H1 (cell line): Measurements from ENCODE around the gene ASTN2. TPM values are rescaled to one million over a fixed set of nuclear protein-coding genes. Genes with fewer than 3 reads are reported as not detected.

ENCODE experiments used
- CTCF ChIA-PET: fragments of 300-600 bp; sonication (Branson Sonifier 250); formaldehyde crosslinking; loops from one replicate; lab custom pipeline; 2021; ENCODE audit not compliant: partially characterized antibody; lab: Charles Lee
- POLR2A ChIA-PET: fragments of 300-600 bp; sonication (Branson Sonifier 250); formaldehyde crosslinking; loops from one replicate; lab custom pipeline; 2021; ENCODE audit warnings: inconsistent platforms; ENCODE audit not compliant: partially characterized antibody; lab: Charles Lee
- DNase-seq, 2 experiments: peaks; one replicate each; pipeline versions ENCODE4 v3.0.0 to v3.0.0-alpha.2; 2010 to 2022; ENCODE audit warnings: low spot score in 2 of 2, low read depth in 1 of 2, mixed read lengths in 1 of 2
- FAIRE-seq: peaks from 2 replicates; lab custom pipeline; 2011; peaks lifted over from hg19 to GRCh38; lab: Jason Lieb, UNC
- H2AFZ ChIP-seq: 2 replicates; pipeline ENCODE4 v1.8.1; 2012; ENCODE audit warnings: low read length, inconsistent platforms
- H2AK5ac ChIP-seq: 2 replicates; pipeline ENCODE4 v1.6.1; 2013; ENCODE audit warnings: low read depth, low read length
- H2BK120ac ChIP-seq: replicated peaks from 2 replicates; pipeline ENCODE3; 2013; ENCODE audit warnings: low read depth, low read length, inconsistent platforms
- H2BK12ac ChIP-seq: 2 replicates; pipeline ENCODE4 v1.6.1; 2013; ENCODE audit warnings: low read depth, low read length
- H2BK15ac ChIP-seq: 2 replicates; pipeline ENCODE4 v1.6.1; 2013; ENCODE audit warnings: low read length
- H2BK20ac ChIP-seq: 2 replicates; pipeline ENCODE4 v1.6.1; 2013; ENCODE audit warnings: low read length
- H2BK5ac ChIP-seq: 2 replicates; pipeline ENCODE4 v1.6.1; 2013; ENCODE audit warnings: low read depth, low read length
- H3K14ac ChIP-seq: 2 replicates; pipeline ENCODE4 v1.6.1; 2013; ENCODE audit warnings: inconsistent platforms; ENCODE audit not compliant: insufficient read length
- H3K18ac ChIP-seq: 2 replicates; pipeline ENCODE4 v1.6.1; 2013; ENCODE audit warnings: low read length; ENCODE audit errors: extremely low read depth
- H3K23ac ChIP-seq: 2 replicates; pipeline ENCODE4 v1.6.1; 2013; ENCODE audit warnings: inconsistent platforms; ENCODE audit not compliant: insufficient read length
- H3K23me2 ChIP-seq: 2 replicates; pipeline ENCODE4 v1.6.1; 2013; ENCODE audit warnings: low read depth, low read length
- H3K27ac ChIP-seq: 2 replicates; pipeline ENCODE4 v1.6.1; 2011; ENCODE audit warnings: low read depth, low read length, inconsistent platforms
- H3K27me3 ChIP-seq, 4 experiments: replicated peaks in 1 of 4; 1 replicate in 1 of 4; 2 replicates in 3 of 4; pipeline versions ENCODE4 v1.6.1 to v1.8.1; 2011 to 2013; ENCODE audit warnings: low read length in 3 of 4, mild to moderate bottlenecking in 3 of 4, inconsistent platforms in 2 of 4, mixed read lengths in 2 of 4, moderate library complexity in 1 of 4; ENCODE audit not compliant: control insufficient read depth in 3 of 4, insufficient read depth in 3 of 4; ENCODE audit errors: extremely low read depth in 1 of 4
- H3K36me3 ChIP-seq, 4 experiments: 2 replicates each; pipeline versions ENCODE4 v1.6.1 to v1.8.1; 2011 to 2013; ENCODE audit warnings: mild to moderate bottlenecking in 4 of 4, low read length in 3 of 4, moderate library complexity in 2 of 4, control low read depth in 1 of 4, inconsistent platforms in 1 of 4; ENCODE audit not compliant: insufficient read depth in 4 of 4, control insufficient read depth in 2 of 4
- H3K4ac ChIP-seq: replicated peaks from 2 replicates; pipeline ENCODE3; 2013; ENCODE audit warnings: low read length, low read depth, mixed read lengths, inconsistent platforms; ENCODE audit not compliant: insufficient read length
- H3K4me1 ChIP-seq, 4 experiments: replicated peaks in 1 of 4; 1 replicate in 1 of 4; 2 replicates in 3 of 4; pipeline versions ENCODE4 v1.6.1 to v1.8.1; 2011 to 2013; ENCODE audit warnings: low read length in 3 of 4, inconsistent platforms in 2 of 4, mixed read lengths in 1 of 4; ENCODE audit not compliant: insufficient read depth in 4 of 4, control insufficient read depth in 3 of 4
- H3K4me2 ChIP-seq, 2 experiments: 2 replicates each; pipeline versions ENCODE4 v1.6.1 to v1.8.1; 2011 to 2013; ENCODE audit warnings: low read depth in 2 of 2, low read length in 2 of 2, control low read depth in 1 of 2, inconsistent platforms in 1 of 2, mild to moderate bottlenecking in 1 of 2; ENCODE audit not compliant: insufficient read depth in 1 of 2
- H3K4me3 ChIP-seq, 4 experiments: fragments of 200-600, 300-600 bp in 1 of 4; sonication (generic), shearing (Covaris generic), sonication (Bioruptor Twin) in 1 of 4; 2 replicates each; pipeline versions ENCODE4 v1.5.1 to v1.8.1; 2011 to 2016; ENCODE audit warnings: low read length in 4 of 4, low read depth in 3 of 4, control low read depth in 2 of 4, inconsistent platforms in 2 of 4, mild to moderate bottlenecking in 2 of 4, mixed read lengths in 1 of 4, moderate library complexity in 1 of 4; ENCODE audit not compliant: insufficient read depth in 2 of 4; ENCODE audit errors: extremely low read depth in 1 of 4
- H3K56ac ChIP-seq: replicated peaks from 2 replicates; pipeline ENCODE3; 2013; ENCODE audit warnings: low read depth, mild to moderate bottlenecking, mixed read lengths, low read length, inconsistent platforms; ENCODE audit not compliant: insufficient read length
- H3K79me1 ChIP-seq: 2 replicates; pipeline ENCODE4 v1.6.1; 2013; ENCODE audit warnings: low read depth, low read length, control low read depth
- H3K79me2 ChIP-seq, 2 experiments: 2 replicates each; pipeline versions ENCODE4 v1.6.1 to v1.8.1; 2012 to 2013; ENCODE audit warnings: low read length in 2 of 2, mild to moderate bottlenecking in 2 of 2, inconsistent platforms in 1 of 2; ENCODE audit not compliant: insufficient read depth in 2 of 2, control insufficient read depth in 1 of 2
- H3K9ac ChIP-seq, 4 experiments: replicated peaks in 1 of 4; 1 replicate in 1 of 4; 2 replicates in 3 of 4; pipeline versions ENCODE4 v1.6.1 to v1.8.1; 2011 to 2013; ENCODE audit warnings: low read depth in 3 of 4, low read length in 3 of 4, control low read depth in 2 of 4, mild to moderate bottlenecking in 2 of 4, moderate library complexity in 2 of 4, inconsistent platforms in 1 of 4; ENCODE audit errors: extremely low read depth in 1 of 4
- H3K9me3 ChIP-seq, 2 experiments: 2 replicates each; pipeline versions ENCODE4 v1.6.1 to v1.8.1; 2012 to 2013; ENCODE audit warnings: mild to moderate bottlenecking in 2 of 2, moderate library complexity in 2 of 2, control low read depth in 1 of 2, inconsistent platforms in 1 of 2, low read depth in 1 of 2, low read length in 1 of 2, mixed read lengths in 1 of 2; ENCODE audit not compliant: insufficient read depth in 2 of 2
- H4K20me1 ChIP-seq, 2 experiments: replicated peaks in 1 of 2; 2 replicates each; pipeline versions ENCODE3 to v1.8.1; 2011 to 2013; ENCODE audit warnings: inconsistent platforms in 2 of 2, low read length in 2 of 2, mild to moderate bottlenecking in 1 of 2; ENCODE audit not compliant: insufficient read depth in 2 of 2, control insufficient read depth in 1 of 2
- H4K5ac ChIP-seq: 2 replicates; pipeline ENCODE4 v1.6.1; 2013; ENCODE audit warnings: low read length, low read depth, mixed read lengths, inconsistent platforms; ENCODE audit not compliant: insufficient read length
- H4K8ac ChIP-seq: 2 replicates; pipeline ENCODE4 v1.8.0; 2013; ENCODE audit warnings: mild to moderate bottlenecking, moderate library complexity, low read length, inconsistent platforms; ENCODE audit not compliant: insufficient read depth; ENCODE audit errors: extremely low read depth
- H4K91ac ChIP-seq: replicated peaks from 2 replicates; pipeline ENCODE3; 2013; ENCODE audit warnings: low read length, mixed read lengths, inconsistent platforms; ENCODE audit not compliant: insufficient read length
- ATF3 ChIP-seq: IDR thresholded peaks from 2 replicates; pipeline ENCODE4 v1.6.1; 2011; ENCODE audit warnings: low read depth, mild to moderate bottlenecking, low read length; ENCODE audit not compliant: insufficient read depth
- BCL11A ChIP-seq, 2 experiments: IDR thresholded peaks; one replicate each; pipeline ENCODE4 v1.6.1; 2011; ENCODE audit warnings: low read depth in 2 of 2, low read length in 2 of 2, mild to moderate bottlenecking in 2 of 2
- CEBPB ChIP-seq: IDR thresholded peaks from 2 replicates; pipeline ENCODE4 v1.6.1; 2012; ENCODE audit warnings: low read depth, low read length
- KDM1A ChIP-seq: fragments of 200-600, 300-600 bp; sonication (generic); IDR thresholded peaks from 2 replicates; pipeline ENCODE4 v1.7.1; 2016; ENCODE audit warnings: mild to moderate bottlenecking, low read length, borderline replicate concordance
- POLR2A ChIP-seq, 2 experiments: IDR thresholded peaks; 1 replicate in 1 of 2; 2 replicates in 1 of 2; pipeline ENCODE4 v1.6.1; 2011; ENCODE audit warnings: low read depth in 2 of 2, low read length in 2 of 2, mild to moderate bottlenecking in 2 of 2; ENCODE audit errors: control extremely low read depth in 1 of 2
- POU5F1 ChIP-seq: IDR thresholded peaks from 2 replicates; pipeline ENCODE4 v1.6.1; 2011; ENCODE audit warnings: low read depth, mild to moderate bottlenecking, low read length, moderate library complexity
- RAD21 ChIP-seq, 2 experiments: IDR thresholded peaks in 1 of 2; conservative IDR thresholded peaks in 1 of 2; 2 replicates each; pipeline ENCODE4 v1.6.1; 2011; ENCODE audit warnings: low read depth in 2 of 2, low read length in 2 of 2, improper control_type of control experiment in 1 of 2, inconsistent platforms in 1 of 2, mild to moderate bottlenecking in 1 of 2, moderate library complexity in 1 of 2
- SAP30 ChIP-seq: fragments of 300-600 bp; sonication (generic); IDR thresholded peaks from 2 replicates; pipeline ENCODE4 v1.7.1; 2012; ENCODE audit warnings: low read length, moderate library complexity, mild to moderate bottlenecking, inconsistent platforms; ENCODE audit not compliant: insufficient read depth, insufficient replicate concordance
- TAF1 ChIP-seq: IDR thresholded peaks from 2 replicates; pipeline ENCODE4 v1.6.1; 2011; ENCODE audit warnings: mild to moderate bottlenecking, low read depth, low read length
- TAF7 ChIP-seq: optimal IDR thresholded peaks from 2 replicates; pipeline ENCODE3; 2011; ENCODE audit warnings: low read depth, mild to moderate bottlenecking, inconsistent platforms, low read length, moderate library complexity, borderline replicate concordance
- TBP ChIP-seq: IDR thresholded peaks from 2 replicates; pipeline ENCODE4 v1.6.1; 2011; ENCODE audit warnings: low read depth, low read length, improper control_type of control experiment
- WGBS, 2 experiments: shearing (Covaris generic) in 1 of 2; methylation state at CpG; one replicate each; pipeline versions ENCODE4 v1.1.6 to v1.1.7; 2013 to 2015; ENCODE audit warnings: low lambda C conversion rate in 2 of 2, mixed read lengths in 2 of 2, inconsistent platforms in 1 of 2, low coverage in 1 of 2, missing lambda C conversion rate in 1 of 2; ENCODE audit not compliant: insufficient replicate concordance in 2 of 2, insufficient coverage in 1 of 2, insufficient read length in 1 of 2; ENCODE audit errors: extremely low coverage in 1 of 2, missing lambda C conversion rate in 1 of 2; 5-methylcytosine and 5-hydroxymethylcytosine counted together
- polyA plus RNA-seq, 7 experiments: library from polyadenylated mRNA; depleted of rRNA in 3 of 7; stranded (reverse) in 5 of 7; unstranded in 2 of 7; fragments of >200 nt in 5 of 7; fragments of 200-250 nt in 2 of 7; gene quantifications; 1 replicate in 5 of 7; 2 replicates in 1 of 7; 4 replicates in 1 of 7; pipeline versions ENCODE4 v1.2.1 to v1.2.3, GENCODE V29; 2011 to 2013; ENCODE audit warnings: missing spikeins in 2 of 7, mixed read lengths in 2 of 7
- total RNA-seq: library from RNA; stranded (reverse); fragmentation: NEBNext Ultra II Directional; extraction: Animal tissue kit (Norgen Biotek cat#: 25700); gene quantifications from 2 replicates; pipeline ENCODE4 v1.2.1, GENCODE V29; 2021

Gene ASTN2
- total and polyA plus RNA-seq, 2 of the 8 experiments (the other 6 are each of a cell fraction or from before 2014, with no cell fraction given) = 8.2 to 13.7 TPM

GRCh38 chr9:116504081-116504480, 910.8 kb downstream of the ASTN2 start:
- H2AFZ ChIP-seq = no peak overlapping the region
- no peak for TF ChIP-seq POU5F1
- TF ChIP-seq SAP30 = no peak
- TF ChIP-seq KDM1A = no peak
- no peak for TF ChIP-seq TAF7
- TF ChIP-seq TAF1 = no peak
- no peak for TF ChIP-seq RAD21 (IDR thresholded peaks at IDR 0.05 in 1 of 2, conservative IDR thresholded peaks at IDR 0.05 in 1 of 2; ENCODE audit: low read depth in 2 of 2, low read length in 2 of 2)
- no peak for TF ChIP-seq CEBPB
- TF ChIP-seq TBP = no peak
- no peak for TF ChIP-seq ATF3
- no peak for TF ChIP-seq BCL11A (IDR thresholded peaks at IDR 0.05; ENCODE audit: low read depth in 2 of 2, low read length in 2 of 2)
- no peak for TF ChIP-seq POLR2A (IDR thresholded peaks at IDR 0.05; ENCODE audit: control extremely low read depth in 1 of 2, low read depth in 2 of 2, low read length in 2 of 2)
- H4K8ac ChIP-seq = no peak overlapping the region
- no peak overlapping the region for H3K27ac ChIP-seq
- no peak overlapping the region for H2BK12ac ChIP-seq
- no peak overlapping the region for H2BK120ac ChIP-seq
- H3K79me2 ChIP-seq = no peaks in the 10 kb centered on the region
- ChIA-PET CTCF (interaction anchor here (0.8 to 5.0 kb wide), 8 partner anchors 9 to 315 kb away, joined by 3 to 35 read pairs (median 3); no protein-coding TSS in a partner anchor), POLR2A (no interaction called here)
- DNase-seq (no peak), FAIRE-seq (no peak)
- no peak overlapping the region for H4K91ac ChIP-seq
- no peak overlapping the region for H3K14ac ChIP-seq
- H4K5ac ChIP-seq = no peak overlapping the region
- no peaks in the 10 kb centered on the region for H3K9me3 ChIP-seq
- no peaks in the 10 kb centered on the region for H3K36me3 ChIP-seq
- H3K18ac ChIP-seq = no peak overlapping the region
- no peak overlapping the region for H3K56ac ChIP-seq
- no peak overlapping the region for H3K4ac ChIP-seq
- no peak overlapping the region for H2BK20ac ChIP-seq
- H4K20me1 ChIP-seq = no peaks in the 10 kb centered on the region
- no peaks in the 10 kb centered on the region for H3K23me2 ChIP-seq
- WGBS, 2 experiments = 83% methylated on average over 3 of the region's 3 CpGs; no CpG with 5 or more reads in 1 of the 2 experiments
- H3K4me1 ChIP-seq = no peaks in the 10 kb centered on the region
- H3K23ac ChIP-seq = no peak overlapping the region
- no peak overlapping the region for H3K4me2 ChIP-seq
- no peak overlapping the region for H3K4me3 ChIP-seq
- H2BK5ac ChIP-seq = no peak overlapping the region
- no peaks in the 10 kb centered on the region for H3K27me3 ChIP-seq
- no peaks in the 10 kb centered on the region for H3K79me1 ChIP-seq
- H3K9ac ChIP-seq = no peak overlapping the region
- H2BK15ac ChIP-seq = no peak overlapping the region
- H2AK5ac ChIP-seq = no peak overlapping the region
